Inferior parietal cortex (tissue), 1 donor: Measurements from ENCODE around the gene FOXO3.
"Not testable (repeated sequence)": the region's sequence is repeated elsewhere in the genome, so short reads cannot be mapped to it uniquely, and the experiment has no call there.

Source experiments
- DNase-seq: peaks from one replicate; pipeline ENCODE4 v3.0.0-alpha.2; 2016; ENCODE audit errors: extremely low spot score

FOXO3 gene

GRCh38 chr6:108658785-108659184 is 98.1 kb downstream of the FOXO3 start:
- DNase-seq, result not testable (repeated sequence)

- DNase-seq, result no peak
These were observed 99.5 kb downstream of the FOXO3 start for GRCh38 chr6:108660251-108660650.

- DNase-seq, result no peak
These were observed 100.7 kb downstream of the FOXO3 start for GRCh38 chr6:108661430-108661829.

GRCh38 chr6:108661982-108662381 is 101.3 kb downstream of the FOXO3 start:
- no peak for DNase-seq

- no peak for DNase-seq
These were observed 102.0 kb downstream of the FOXO3 start for GRCh38 chr6:108662702-108663101.

- DNase-seq, result not testable (repeated sequence)
These were observed 102.9 kb downstream of the FOXO3 start for GRCh38 chr6:108663494-108664064.

GRCh38 chr6:108665495-108666196 is 104.9 kb downstream of the FOXO3 start:
- no peak for DNase-seq

GRCh38 chr6:108666656-108667260 is 106.0 kb downstream of the FOXO3 start:
- no peak for DNase-seq

GRCh38 chr6:108667993-108668392 is 107.3 kb downstream of the FOXO3 start:
- DNase-seq, result no peak

- no peak for DNase-seq
These were observed 109.0 kb downstream of the FOXO3 start for GRCh38 chr6:108669673-108670072.

GRCh38 chr6:108671175-108671574 is 110.5 kb downstream of the FOXO3 start:
- DNase-seq, result no peak

GRCh38 chr6:108671790-108672189 is 111.1 kb downstream of the FOXO3 start:
- DNase-seq, result no peak

GRCh38 chr6:108672641-108673040 is 111.9 kb downstream of the FOXO3 start:
- no peak for DNase-seq

- DNase-seq, result no peak
These were observed 112.4 kb downstream of the FOXO3 start for GRCh38 chr6:108673153-108673552.

GRCh38 chr6:108673602-108674001 is 112.9 kb downstream of the FOXO3 start:
- no peak for DNase-seq

GRCh38 chr6:108675226-108676200 is 114.8 kb downstream of the FOXO3 start:
- no peak for DNase-seq

- DNase-seq, result no peak
These were observed 115.8 kb downstream of the FOXO3 start for GRCh38 chr6:108676555-108676954.

GRCh38 chr6:108677357-108677756 is 116.6 kb downstream of the FOXO3 start:
- DNase-seq, result no peak

- DNase-seq, result no peak
These were observed 117.2 kb downstream of the FOXO3 start for GRCh38 chr6:108677894-108678293.

GRCh38 chr6:108680314-108680713 is 119.6 kb downstream of the FOXO3 start:
- not testable (repeated sequence) for DNase-seq

GRCh38 chr6:108681721-108682120 is 121.0 kb downstream of the FOXO3 start:
- not testable (repeated sequence) for DNase-seq
